Stimulated activated CD8-positive, alpha-beta memory T cell treated with anti-CD3 and anti-CD28 coated beads, Interleukin-7, amount 100 ng/mL, for 1 hour (primary cell): ENCODE measurements around the gene PPP1R9A.

Experiments used
- DNase-seq, 2 donors: peaks; one replicate each; pipeline ENCODE4 v3.0.0-alpha.2; 2020; ENCODE audit warnings: low read depth in 2 of 2

The PPP1R9A gene

GRCh38 chr7:95201727-95202126 is 294.3 kb downstream of the PPP1R9A start:
- DNase-seq = no peak

- no peak for DNase-seq
Measured at GRCh38 chr7:95204618-95205017, 297.2 kb downstream of the PPP1R9A start.

- no peak for DNase-seq
Measured at GRCh38 chr7:95205665-95206225, 298.4 kb downstream of the PPP1R9A start.

DNA sequence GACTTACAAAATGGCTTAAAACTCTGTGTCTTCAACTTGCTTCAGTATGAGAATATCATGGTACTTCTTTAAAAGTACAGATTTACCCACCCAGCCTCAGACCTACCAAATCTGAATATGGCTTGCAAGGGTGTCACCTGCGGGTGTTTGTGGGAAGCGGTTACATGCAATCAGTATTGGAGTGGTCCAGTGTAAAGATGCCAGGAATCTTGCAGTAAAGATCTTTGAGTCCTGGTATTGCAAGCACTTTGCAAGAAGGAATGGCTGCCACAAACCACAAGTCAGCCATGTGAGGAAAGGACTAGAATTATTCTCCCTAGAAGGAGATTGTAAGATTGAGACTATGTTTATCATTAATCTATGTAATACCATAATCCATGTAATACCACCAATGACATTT is 301.9 kb downstream of the PPP1R9A start:
- DNase-seq = no peak

DNA sequence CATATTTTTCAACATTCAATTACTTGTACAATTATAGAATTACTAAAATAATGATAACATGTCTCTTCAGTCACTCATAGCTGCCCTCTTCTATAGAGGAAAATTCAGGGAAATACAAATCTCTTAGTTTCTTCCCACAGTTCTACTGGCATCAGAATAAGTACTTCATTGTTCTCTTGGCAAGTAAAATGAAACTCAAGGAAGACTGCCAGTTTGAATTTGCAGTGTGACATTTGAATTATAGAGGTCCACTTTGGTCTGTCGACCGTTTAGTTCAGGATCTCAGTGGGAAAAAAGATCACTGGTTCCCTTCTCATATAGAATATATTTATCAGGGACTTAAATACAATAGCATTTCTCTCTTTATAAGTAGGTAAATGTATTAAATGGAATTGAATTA is 302.4 kb downstream of the PPP1R9A start:
- DNase-seq = no peak

DNA sequence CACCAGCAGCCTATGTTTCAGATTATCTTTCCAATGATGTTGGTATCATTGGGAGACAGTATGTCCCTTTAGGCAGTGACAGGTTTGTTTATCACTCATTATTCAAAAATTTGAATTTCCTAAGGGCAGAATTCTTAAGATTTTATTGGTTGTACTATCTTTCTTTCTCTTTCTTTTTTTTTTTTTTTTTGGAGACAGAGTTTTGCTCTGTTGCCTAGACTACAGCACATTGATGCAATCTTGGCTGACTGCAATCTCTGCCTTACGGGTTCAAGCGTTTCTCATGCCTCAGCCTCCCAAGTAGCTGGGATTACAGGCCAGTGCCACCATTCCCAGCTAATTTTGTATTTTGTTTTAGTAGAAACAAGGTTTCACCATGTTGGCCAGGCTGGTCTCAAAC is 305.8 kb downstream of the PPP1R9A start:
- no peak for DNase-seq

DNA sequence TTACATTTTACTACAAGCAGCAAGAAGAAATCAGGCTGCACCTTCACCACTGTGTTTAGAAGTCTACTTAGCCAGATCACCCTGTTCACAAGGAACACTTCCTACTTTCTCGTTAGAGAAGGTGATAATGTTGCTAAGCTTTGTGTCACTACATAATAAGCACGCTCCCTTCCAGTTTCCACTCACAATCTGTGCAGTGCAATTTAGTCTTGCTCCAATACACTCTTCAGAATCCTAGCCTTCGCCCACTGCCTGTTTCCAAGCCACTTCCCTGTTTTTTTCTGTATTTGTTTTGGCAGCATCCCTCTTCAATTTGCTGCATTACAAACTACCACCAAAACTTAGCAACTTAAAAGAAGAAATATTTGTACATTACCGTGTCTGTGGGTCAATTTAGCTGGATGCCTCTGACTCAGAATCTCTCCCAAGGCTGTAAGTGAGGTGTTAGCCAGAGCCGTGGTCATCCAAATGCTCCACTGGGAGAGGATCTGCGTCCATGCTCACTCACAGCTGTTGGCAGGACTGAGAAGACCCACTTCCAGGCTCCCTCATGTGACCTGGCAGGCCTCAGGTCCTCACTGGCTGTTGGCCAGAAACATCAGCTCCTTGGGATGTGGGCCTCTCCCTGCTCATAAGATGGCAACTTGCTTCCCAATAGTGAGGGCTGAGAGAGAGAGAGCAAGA is 306.6 kb downstream of the PPP1R9A start:
- DNase-seq = no peak

DNA sequence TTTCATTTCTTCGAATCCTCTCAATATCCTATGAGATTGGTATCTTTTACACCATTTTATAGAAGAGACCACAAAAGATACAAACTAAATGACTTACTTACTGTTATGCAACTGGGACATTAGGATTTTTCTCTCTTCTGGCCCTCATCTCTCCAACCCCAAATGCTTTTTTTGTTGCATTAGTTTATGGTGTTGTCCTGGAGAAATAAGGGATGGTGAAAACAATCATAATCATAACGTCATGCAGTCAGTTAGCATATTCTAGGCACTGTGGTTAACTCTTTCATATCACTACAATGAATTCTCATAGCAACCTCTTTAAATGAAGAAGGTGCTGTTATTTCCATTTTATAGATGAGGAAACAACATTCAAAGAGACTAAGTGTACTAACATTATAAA is 312.3 kb downstream of the PPP1R9A start:
- no peak for DNase-seq

DNA sequence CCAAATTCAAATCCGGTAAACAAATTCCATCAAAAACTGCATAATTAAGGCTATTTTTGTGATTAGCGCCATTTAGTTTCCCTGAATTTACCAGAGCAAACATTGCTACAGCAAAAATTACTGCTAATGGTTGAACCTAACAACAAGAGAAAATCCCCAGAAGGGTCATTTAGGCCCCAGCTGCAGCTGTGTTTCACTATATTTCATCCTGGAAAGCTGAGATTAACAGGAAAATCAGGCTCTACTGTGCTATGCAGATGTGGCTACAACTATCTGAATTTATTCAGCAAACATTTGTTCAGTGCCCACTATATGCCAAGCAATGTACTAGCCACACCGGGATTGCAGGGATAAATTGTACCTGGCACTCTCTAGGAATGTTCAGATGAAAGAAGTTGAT is 312.9 kb downstream of the PPP1R9A start:
- no peak for DNase-seq

GRCh38 chr7:95225301-95225700 is 317.9 kb downstream of the PPP1R9A start:
- DNase-seq = no peak

- DNase-seq = no peak
Measured at GRCh38 chr7:95229301-95229700, 321.9 kb downstream of the PPP1R9A start.

DNA sequence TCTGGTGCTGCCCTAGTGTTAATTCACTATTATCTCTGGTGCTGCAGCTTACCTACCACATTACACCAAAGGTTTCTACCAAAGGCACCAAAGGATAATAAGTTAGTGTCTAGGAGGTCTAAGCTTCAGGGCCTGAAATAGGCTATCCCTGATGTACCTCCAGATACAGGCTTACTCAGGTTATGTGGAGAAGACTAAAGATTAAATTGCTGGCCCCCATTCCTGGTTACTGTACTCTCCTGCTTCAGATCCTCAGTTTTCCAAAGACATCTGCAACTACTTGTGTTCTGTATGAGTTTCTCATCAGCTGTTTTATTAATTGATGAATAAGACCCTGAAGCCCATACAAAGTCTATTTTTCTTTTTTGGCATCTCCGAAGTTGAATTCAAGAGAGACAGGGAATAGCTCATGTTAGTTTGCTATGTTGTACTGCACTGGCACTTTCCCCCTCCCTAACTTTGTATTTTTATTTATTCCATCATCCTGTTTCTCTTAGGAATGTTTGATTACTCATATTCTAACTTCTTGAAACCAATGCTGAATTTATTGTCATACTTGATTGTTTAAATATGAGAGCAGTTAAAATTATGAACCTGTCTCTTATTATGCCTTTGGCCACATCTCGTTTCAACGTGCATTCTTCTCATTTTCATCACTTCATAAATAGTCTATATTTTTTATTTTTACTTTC is 331.0 kb downstream of the PPP1R9A start:
- no peak for DNase-seq

GRCh38 chr7:95240921-95241320 is 333.5 kb downstream of the PPP1R9A start:
- no peak for DNase-seq

GRCh38 chr7:95242266-95242665 is 334.9 kb downstream of the PPP1R9A start:
- DNase-seq = no peak

- DNase-seq = no peak
Measured at GRCh38 chr7:95244616-95245015, 337.2 kb downstream of the PPP1R9A start.

DNA sequence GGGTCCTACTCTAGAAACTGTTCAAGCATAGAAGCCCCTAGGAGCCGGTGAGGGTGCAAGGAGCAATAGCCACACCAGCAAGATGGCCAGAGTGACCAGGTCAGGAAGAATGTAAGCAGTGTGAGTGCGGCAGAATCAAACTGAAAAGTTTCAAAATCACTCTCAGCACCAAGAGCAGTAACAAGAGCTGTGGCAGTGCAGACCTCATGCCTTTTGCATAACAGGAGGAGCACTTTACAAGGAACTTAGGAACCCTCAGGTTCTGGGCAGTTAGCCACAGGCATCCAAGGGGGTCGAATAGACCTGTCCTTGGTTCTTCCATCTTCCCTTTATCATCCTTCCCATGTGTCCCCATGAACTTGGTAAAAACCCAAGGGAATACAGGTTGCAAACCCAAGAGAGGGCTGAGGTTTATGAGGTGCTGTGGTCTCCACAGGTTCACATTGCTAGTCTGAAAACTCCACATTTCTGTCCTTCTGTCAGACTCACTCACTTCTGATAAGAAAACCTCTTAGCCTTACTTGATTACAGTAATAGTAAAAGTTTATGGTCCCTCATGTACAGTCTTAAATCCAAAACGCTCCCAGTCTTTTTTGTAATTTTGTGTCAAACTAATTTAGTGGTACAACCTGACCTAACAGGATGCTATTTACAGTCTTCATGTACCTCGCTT is 338.6 kb downstream of the PPP1R9A start:
- DNase-seq = no peak

DNA sequence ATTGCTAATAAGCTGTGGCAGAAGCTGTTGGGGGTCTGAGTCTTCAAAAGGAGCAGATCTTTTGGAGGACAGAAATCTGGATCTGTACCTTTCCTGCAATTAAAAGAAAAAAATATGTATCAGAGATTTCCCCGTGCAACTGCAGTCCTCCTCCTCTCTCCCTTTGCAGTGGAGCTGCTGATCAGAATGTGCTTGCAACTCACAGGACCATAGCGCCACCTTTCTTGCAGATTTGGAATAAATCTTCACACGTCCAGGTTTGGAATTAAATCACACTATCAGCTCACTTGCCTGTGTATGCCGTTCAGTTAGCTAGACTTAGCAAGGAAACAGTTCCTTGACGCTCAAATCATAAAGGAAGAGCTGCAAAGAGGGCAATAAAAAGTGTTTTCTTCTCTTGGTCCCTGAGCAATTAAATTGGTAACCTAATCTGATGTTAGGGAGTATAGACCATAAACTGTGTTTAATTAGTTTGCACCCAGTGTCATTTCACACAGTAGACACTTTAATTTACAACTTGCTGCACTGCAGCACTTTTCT is 339.5 kb downstream of the PPP1R9A start:
- no peak for DNase-seq

GRCh38 chr7:95250571-95250970 is 343.2 kb downstream of the PPP1R9A start:
- no peak for DNase-seq

DNA sequence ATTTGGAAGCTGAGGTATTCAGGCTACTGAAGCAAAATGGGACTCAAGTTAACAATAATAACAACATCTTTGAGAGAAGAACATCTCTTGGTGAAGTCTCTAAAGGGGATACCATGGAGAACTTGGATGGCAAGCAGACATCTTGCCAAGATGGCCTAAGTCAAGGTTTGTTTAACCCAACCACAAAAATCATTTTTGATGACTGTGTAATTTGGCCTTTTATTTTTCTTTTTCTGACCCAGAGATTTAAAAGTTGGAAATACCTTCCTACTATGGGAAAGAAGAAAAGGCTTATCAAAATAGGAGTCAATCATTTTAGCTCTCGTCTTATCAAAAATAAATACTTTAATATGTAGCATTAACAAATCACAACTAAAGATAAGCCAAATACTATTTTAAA is 344.6 kb downstream of the PPP1R9A start:
- no peak for DNase-seq

- DNase-seq = no peak
Measured at GRCh38 chr7:95253986-95254385, 346.6 kb downstream of the PPP1R9A start.

GRCh38 chr7:95255691-95256090 is 348.3 kb downstream of the PPP1R9A start:
- DNase-seq = no peak

GRCh38 chr7:95261895-95262415 is 354.6 kb downstream of the PPP1R9A start:
- DNase-seq = no peak
